ENCODE results near the gene KCNH1. TPM values are rescaled to one million over a fixed set of nuclear protein-coding genes. Genes with fewer than 3 reads are reported as not detected.

The KCNH1 gene
- total and polyA plus RNA-seq, 9 of the 15 experiments (the other 6 are each of a cell fraction or from before 2014, with no cell fraction given): not detected

DNA sequence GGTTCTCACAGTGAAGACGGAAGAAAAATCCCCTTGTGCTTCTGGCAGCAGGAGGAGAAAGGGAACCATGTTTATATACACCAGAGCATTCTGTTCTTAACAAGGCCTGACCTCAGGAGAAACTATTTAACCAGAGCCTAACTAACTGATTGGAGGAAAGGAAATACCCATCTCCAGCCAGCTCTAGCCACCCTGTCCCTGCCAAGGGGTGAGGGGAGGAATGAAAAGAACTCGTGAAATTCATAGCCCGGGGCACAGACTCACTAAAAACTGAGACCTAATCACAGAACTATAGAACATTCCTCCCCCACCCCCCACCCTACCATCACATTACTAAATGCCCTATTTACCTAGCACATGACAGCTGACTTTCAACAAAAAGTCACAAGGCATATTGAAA, 65.0 kb downstream of the KCNH1 start:
- no TSS peak for BruUV-seq (replicated peaks)
- H3K27me3 ChIP-seq (ENCODE audit: control insufficient read depth in 2 of 2, insufficient read depth in 2 of 2, low read length in 2 of 2): peaks cover 0 to 7% of the 10 kb centered on the region in 2 experiments; a peak in 2 of 5 replicates
- in situ Hi-C loops (cut with MboI) (no loop called here), intact Hi-C loops (cut with micrococcal nuclease) (no loop called here)
- no peaks in the 10 kb centered on the region for H3K36me3 ChIP-seq (ENCODE audit: control insufficient read depth, insufficient read depth, low read length)
- CTCF ChIA-PET (ENCODE audit: low intra/inter-chr PET ratio): no interaction called here
- H3K27ac ChIP-seq (ENCODE audit: extremely low read depth, low read depth, low read length): no peak overlapping the region
- FAIRE-seq (no peak), ATAC-seq (no peak), DNase-seq (ENCODE audit: extremely low read depth in 1 of 4, low spot score in 3 of 4) (no peak)
- no peak for TF ChIP-seq SMARCB1 (IDR thresholded peaks at IDR 0.05; ENCODE audit: insufficient read length, low read depth)
- no peak for TF ChIP-seq THRAP3 (IDR thresholded peaks at IDR 0.05; ENCODE audit: borderline replicate concordance)
- no peak for TF ChIP-seq ZNF75A (CRISPR knock-in tag; IDR thresholded peaks at IDR 0.05)
- no peak for TF ChIP-seq ZNF316 (IDR thresholded peaks at IDR 0.05)
- TF ChIP-seq, protein P1, sequence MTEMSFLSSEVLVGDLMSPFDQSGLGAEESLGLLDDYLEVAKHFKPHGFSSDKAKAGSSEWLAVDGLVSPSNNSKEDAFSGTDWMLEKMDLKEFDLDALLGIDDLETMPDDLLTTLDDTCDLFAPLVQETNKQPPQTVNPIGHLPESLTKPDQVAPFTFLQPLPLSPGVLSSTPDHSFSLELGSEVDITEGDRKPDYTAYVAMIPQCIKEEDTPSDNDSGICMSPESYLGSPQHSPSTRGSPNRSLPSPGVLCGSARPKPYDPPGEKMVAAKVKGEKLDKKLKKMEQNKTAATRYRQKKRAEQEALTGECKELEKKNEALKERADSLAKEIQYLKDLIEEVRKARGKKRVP (CRISPR knock-in tag; IDR thresholded peaks at IDR 0.05): no peak
- TF ChIP-seq MIER1 (IDR thresholded peaks at IDR 0.05; ENCODE audit: low read depth): no peak
- no peak for TF ChIP-seq ZBTB17 (CRISPR knock-in tag; IDR thresholded peaks at IDR 0.05)
- TF ChIP-seq ZSCAN29 (IDR thresholded peaks at IDR 0.05): no peak
- H3K4me2 ChIP-seq (ENCODE audit: insufficient read depth, low read length): no peak overlapping the region
- no peak overlapping the region for H2AFZ ChIP-seq (ENCODE audit: low read depth, low read length)
- no peaks in the 10 kb centered on the region for H3K4me1 ChIP-seq (replicated peaks in 1 of 2; ENCODE audit: control insufficient read depth in 2 of 2, insufficient read depth in 2 of 2, low read length in 2 of 2)
- POLR2A ChIA-PET: no interaction called here
- H3K79me2 ChIP-seq (ENCODE audit: control insufficient read depth, insufficient read depth, low read length): no peaks in the 10 kb centered on the region
- H4K20me1 ChIP-seq (replicated peaks; ENCODE audit: control insufficient read depth, insufficient read depth, low read length): no peaks in the 10 kb centered on the region
- H3K4me3 ChIP-seq: no peak overlapping the region
- H3K9me3 ChIP-seq (replicated peaks; ENCODE audit: control insufficient read depth, insufficient read depth, low read depth, low read length): no peaks in the 10 kb centered on the region
- no peak overlapping the region for H3K9ac ChIP-seq (ENCODE audit: insufficient read depth in 1 of 2, low read depth in 2 of 2, low read length in 2 of 2)
- WGBS (ENCODE audit: insufficient coverage, low coverage, missing lambda C conversion rate): 9% methylated on average over 3 of the region's 3 CpGs
- no peaks in the 10 kb centered on the region for H3K9me1 ChIP-seq (ENCODE audit: control insufficient read depth, insufficient read depth, low read length)
